ENCODE data around the gene POLA1. TPM values are rescaled to one million over a fixed set of nuclear protein-coding genes. Genes with fewer than 3 reads are reported as not detected.

The POLA1 gene
- total RNA-seq, 6 experiments from 2014 or later: 2.0 to 4.5 (median 2.8) TPM

GRCh38 chrX:24659106-24659505, 34.6 kb upstream of the POLA1 start:
- no peak for DNase-seq
- H3K4me3 ChIP-seq: no peak overlapping the region
- intact Hi-C loops (cut with DNase I): no loop called here
- no peak for ATAC-seq
- H3K9me3 ChIP-seq: no peaks in the 10 kb centered on the region
- no peaks in the 10 kb centered on the region for H3K4me1 ChIP-seq
- whole genome bisulfite sequencing (ENCODE audit: insufficient coverage, low coverage, low lambda C conversion rate, missing lambda C conversion rate): 54% methylated on average over 1 of the region's 1 CpG
- TF ChIP-seq POLR2A (IDR thresholded peaks at IDR 0.05) (no peak), CTCF (IDR thresholded peaks at IDR 0.05) (no peak)
- no peaks in the 10 kb centered on the region for H3K36me3 ChIP-seq
- H3K27ac ChIP-seq: no peak overlapping the region
- no peaks in the 10 kb centered on the region for H3K27me3 ChIP-seq

DNA sequence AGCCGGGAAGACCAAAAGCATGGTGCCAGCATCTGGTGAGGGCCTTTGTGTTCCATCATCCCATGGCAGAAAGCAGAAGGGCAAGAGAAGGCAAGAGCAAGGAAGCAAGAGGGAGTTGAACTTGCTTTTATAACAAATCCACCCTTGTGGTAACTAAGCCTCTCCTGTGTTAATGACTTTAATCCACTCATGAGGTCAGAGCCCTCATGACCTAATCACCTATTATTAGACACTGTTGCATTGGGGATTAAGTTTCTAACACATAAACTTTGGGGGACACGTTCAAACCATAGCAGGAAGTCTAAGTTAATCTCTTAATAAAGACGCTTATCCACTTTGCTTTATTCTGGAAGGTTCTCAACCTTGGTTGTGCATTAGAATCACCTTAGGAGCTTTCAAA, 34.1 kb upstream of the POLA1 start:
- Histone ChIP-seq H3K4me1 (no peaks in the 10 kb centered on the region), H3K27ac (no peak overlapping the region), H3K9me3 (no peaks in the 10 kb centered on the region), H3K36me3 (no peaks in the 10 kb centered on the region), H3K27me3 (no peaks in the 10 kb centered on the region), H3K4me3 (no peak overlapping the region)
- ATAC-seq (no peak), DNase-seq (no peak)
- WGBS (ENCODE audit: insufficient coverage, low coverage, low lambda C conversion rate, missing lambda C conversion rate): 52% methylated on average over 3 of the region's 3 CpGs
- TF ChIP-seq POLR2A (IDR thresholded peaks at IDR 0.05) (no peak), CTCF (IDR thresholded peaks at IDR 0.05) (no peak)
- intact Hi-C loops (cut with DNase I): no loop called here

DNA sequence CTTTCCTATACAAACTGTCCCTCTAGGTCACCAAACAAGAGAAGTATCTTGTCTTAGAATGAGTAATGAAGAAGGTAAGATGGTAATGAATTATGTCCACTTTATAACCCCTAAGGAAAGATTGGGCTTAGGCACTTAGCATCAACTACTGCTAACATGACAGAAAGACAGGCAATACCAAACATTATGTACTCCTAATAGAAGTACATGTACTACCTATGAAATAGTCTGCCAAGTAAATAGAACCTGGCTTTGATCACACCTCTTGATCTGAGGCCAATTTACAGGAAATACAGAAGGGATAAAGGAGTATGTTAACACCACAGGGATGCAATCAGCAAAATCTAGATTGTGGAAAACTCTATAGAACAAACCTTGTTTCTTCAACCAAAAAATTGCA, 32.4 kb upstream of the POLA1 start:
- H3K4me3 ChIP-seq: no peak overlapping the region
- intact Hi-C loops (cut with DNase I): no loop called here
- TF ChIP-seq CTCF (IDR thresholded peaks at IDR 0.05) (no peak), POLR2A (IDR thresholded peaks at IDR 0.05) (no peak)
- no peaks in the 10 kb centered on the region for H3K27me3 ChIP-seq
- no peak overlapping the region for H3K27ac ChIP-seq
- H3K36me3 ChIP-seq: no peaks in the 10 kb centered on the region
- H3K4me1 ChIP-seq: no peaks in the 10 kb centered on the region
- no peaks in the 10 kb centered on the region for H3K9me3 ChIP-seq
- ATAC-seq (no peak), DNase-seq (no peak)

GRCh38 chrX:24662352-24662751, 31.4 kb upstream of the POLA1 start:
- no peaks in the 10 kb centered on the region for H3K27me3 ChIP-seq
- no CpG with 5 or more reads among the region's 4 CpGs for WGBS (ENCODE audit: insufficient coverage, low coverage, low lambda C conversion rate, missing lambda C conversion rate)
- TF ChIP-seq CTCF (IDR thresholded peaks at IDR 0.05): no peak
- TF ChIP-seq POLR2A (IDR thresholded peaks at IDR 0.05): no peak
- H3K36me3 ChIP-seq: no peaks in the 10 kb centered on the region
- ATAC-seq: no peak
- H3K4me3 ChIP-seq: no peak overlapping the region
- DNase-seq: no peak
- intact Hi-C loops (cut with DNase I): no loop called here
- no peaks in the 10 kb centered on the region for H3K9me3 ChIP-seq
- H3K27ac ChIP-seq: no peak overlapping the region
- no peaks in the 10 kb centered on the region for H3K4me1 ChIP-seq

DNA sequence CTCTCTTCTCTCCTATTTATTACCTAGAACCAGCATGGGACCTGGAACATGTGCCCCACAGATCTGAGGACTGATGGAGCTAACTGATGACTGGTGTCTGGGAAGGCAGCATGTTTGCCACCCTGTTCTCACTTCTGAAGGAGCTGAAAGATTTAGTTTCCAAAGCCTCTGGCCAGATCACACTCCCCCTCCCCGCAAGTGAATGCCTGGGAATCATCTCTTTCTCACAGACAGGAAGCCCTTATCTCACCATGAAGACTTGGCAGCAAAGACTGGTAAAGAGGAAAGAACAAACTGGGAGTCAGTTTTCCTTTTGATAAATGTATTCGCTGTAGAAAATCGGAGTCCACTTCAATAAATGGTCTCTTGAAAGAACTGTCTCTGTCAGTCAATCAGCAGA, 25.6 kb upstream of the POLA1 start:
- 33% methylated on average over 3 of the region's 3 CpGs for WGBS (ENCODE audit: insufficient coverage, low coverage, low lambda C conversion rate, missing lambda C conversion rate)
- H3K4me3 ChIP-seq: no peak overlapping the region
- H3K27ac ChIP-seq: no peak overlapping the region
- no peaks in the 10 kb centered on the region for H3K4me1 ChIP-seq
- intact Hi-C loops (cut with DNase I): no loop called here
- DNase-seq (no peak), ATAC-seq (no peak)
- H3K36me3 ChIP-seq: no peaks in the 10 kb centered on the region
- TF ChIP-seq CTCF (IDR thresholded peaks at IDR 0.05): no peak
- no peak for TF ChIP-seq POLR2A (IDR thresholded peaks at IDR 0.05)
- no peaks in the 10 kb centered on the region for H3K9me3 ChIP-seq
- no peaks in the 10 kb centered on the region for H3K27me3 ChIP-seq
